Astrocyte of the cerebellum (primary cell): ENCODE results near the gene RFX4.

Source experiments
- DNase-seq: peaks from one replicate; pipeline ENCODE4 v3.0.0-alpha.2; 2011; ENCODE audit warnings: low read depth
- H3K4me3 ChIP-seq: 2 replicates; pipeline ENCODE4 v1.5.1; 2011; ENCODE audit warnings: mild to moderate bottlenecking, low read depth, low read length, moderate library complexity
- in situ Hi-C: cut with HindIII; loops from 2 replicates; pipeline ENCODE4 v1.10.0; 2017; ENCODE audit warnings: low sequenced_read_pairs
- TF ChIP-seq, protein P1 (sequence below): IDR thresholded peaks from 2 replicates; pipeline ENCODE4 v1.5.1; 2012; ENCODE audit warnings: low read length, low read depth, moderate library complexity, mild to moderate bottlenecking; ENCODE audit errors: missing control alignments

The RFX4 gene

DNA sequence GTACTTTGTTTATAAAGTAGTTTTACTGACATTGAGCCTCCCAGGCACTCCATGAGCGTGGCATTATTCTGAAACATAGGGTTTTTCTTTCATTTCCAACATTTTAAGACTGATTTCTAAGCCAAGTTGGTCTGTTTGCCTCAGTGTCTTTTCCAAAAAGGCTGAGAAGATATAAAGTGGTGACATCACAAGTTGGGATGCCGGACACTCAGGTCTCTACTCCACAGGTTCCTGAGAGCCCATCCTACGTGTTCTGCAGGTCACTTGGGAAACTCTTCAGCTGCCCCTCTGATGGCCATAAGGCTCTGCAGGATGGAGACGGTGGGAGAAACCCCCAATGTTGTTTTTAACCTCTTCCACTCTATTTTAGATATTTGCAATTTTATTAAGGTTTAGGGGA lies 6.0 kb downstream of the RFX4 start:
- no peak for DNase-seq
- H3K4me3 ChIP-seq = no peak overlapping the region
- TF ChIP-seq, protein P1, sequence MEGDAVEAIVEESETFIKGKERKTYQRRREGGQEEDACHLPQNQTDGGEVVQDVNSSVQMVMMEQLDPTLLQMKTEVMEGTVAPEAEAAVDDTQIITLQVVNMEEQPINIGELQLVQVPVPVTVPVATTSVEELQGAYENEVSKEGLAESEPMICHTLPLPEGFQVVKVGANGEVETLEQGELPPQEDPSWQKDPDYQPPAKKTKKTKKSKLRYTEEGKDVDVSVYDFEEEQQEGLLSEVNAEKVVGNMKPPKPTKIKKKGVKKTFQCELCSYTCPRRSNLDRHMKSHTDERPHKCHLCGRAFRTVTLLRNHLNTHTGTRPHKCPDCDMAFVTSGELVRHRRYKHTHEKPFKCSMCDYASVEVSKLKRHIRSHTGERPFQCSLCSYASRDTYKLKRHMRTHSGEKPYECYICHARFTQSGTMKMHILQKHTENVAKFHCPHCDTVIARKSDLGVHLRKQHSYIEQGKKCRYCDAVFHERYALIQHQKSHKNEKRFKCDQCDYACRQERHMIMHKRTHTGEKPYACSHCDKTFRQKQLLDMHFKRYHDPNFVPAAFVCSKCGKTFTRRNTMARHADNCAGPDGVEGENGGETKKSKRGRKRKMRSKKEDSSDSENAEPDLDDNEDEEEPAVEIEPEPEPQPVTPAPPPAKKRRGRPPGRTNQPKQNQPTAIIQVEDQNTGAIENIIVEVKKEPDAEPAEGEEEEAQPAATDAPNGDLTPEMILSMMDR = no peak
- in situ Hi-C loops = no loop called here

DNA sequence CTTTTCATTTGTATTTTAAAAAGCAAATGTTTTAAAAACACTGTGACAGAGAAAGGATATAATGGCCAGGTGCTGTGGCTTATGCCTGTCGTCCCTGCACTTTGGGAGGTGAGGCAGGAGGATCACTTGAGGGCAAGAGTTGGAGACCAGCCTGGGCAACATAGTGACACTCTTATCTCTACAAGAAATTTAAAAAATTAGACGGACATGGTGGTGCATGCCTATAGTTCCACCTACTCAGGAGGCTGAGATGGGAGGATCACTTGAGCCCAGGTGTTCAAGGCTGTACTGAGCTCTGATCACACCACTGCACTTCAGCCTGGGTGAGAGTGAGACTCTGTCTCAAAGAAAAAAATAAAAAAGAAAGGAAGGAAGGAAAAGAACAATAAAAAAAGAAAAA lies 7.8 kb downstream of the RFX4 start:
- TF ChIP-seq, protein P1 = no peak
- no peak overlapping the region for H3K4me3 ChIP-seq
- in situ Hi-C loops = no loop called here
- no peak for DNase-seq

DNA sequence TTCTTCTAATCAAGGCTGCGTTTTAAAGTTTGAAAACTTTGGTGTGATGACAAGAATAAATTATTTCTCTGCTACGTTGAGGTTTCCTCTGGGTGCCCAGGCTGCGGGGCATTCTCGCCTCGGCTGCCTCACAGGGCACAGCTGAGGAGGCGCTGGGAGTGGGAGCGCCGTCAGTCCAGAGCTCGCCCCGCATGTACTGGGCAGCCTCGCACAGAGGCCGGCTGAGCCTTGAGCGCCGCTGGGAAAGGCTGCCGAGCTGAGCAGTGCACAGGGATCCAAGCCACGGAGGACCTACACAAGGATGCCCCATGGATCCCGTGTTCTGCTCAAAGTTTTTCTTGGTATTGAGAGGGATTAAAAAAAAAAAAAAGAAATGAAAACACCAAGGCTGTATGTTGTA lies 11.6 kb downstream of the RFX4 start:
- in situ Hi-C loops = no loop called here
- no peak overlapping the region for H3K4me3 ChIP-seq
- TF ChIP-seq, protein P1 = no peak
- DNase-seq = no peak

DNA sequence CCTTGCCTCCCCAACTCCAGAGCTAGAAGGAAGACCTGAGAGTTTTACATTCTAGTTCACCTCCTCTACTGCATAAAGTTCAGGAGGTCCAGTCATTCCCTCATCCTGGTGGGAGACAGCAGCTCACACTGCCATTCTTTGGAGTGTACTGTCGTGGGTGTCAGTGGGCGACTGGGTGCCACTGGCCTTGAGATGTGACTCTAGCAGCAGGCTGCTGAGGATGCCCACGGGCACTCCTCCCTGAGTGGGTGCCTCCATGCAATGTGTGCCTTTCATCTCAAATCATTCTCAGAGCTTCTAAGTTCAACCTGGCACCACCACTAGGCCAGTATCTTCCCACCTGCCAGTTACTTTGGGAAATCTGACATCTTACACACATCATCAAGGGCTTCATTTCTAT lies 12.5 kb downstream of the RFX4 start:
- no peak for DNase-seq
- H3K4me3 ChIP-seq = no peak overlapping the region
- TF ChIP-seq, protein P1 = no peak
- in situ Hi-C loops = no loop called here

DNA sequence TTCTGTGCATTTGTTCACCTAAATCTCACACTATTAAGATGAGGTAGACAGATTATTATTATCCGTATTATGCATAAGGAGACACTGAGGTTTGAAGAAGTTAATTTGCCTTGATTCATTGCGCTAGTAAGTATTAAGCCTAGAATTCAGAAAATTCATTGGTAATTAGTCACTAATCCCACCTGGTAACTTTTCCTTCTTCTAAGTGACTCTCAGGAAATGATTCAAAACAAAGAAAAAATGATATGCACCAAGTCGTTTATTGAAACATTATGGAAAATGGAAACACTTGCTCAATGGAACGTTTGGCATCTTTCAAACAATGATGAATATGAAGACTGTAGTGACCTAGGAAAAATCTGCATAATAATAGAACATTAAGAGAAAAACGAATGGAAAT lies 15.2 kb downstream of the RFX4 start:
- in situ Hi-C loops = no loop called here

DNA sequence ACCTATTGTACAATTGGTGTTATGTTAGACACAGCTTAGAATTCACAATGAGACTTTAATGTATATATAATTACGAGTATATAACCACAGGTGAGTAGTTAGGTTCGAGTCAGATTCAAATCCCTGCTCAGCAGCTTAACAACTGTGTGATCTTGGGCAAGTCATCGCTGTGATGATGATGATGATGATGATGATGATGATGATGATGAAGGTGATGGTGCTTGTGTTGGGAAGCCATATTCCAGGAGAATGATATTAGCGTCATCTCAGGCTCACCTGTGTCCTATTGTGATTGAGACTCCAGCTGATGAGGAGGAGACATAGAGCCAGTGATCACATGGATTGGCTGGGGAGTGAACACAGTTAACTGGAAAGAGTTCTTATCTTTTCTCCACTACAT lies 16.5 kb downstream of the RFX4 start:
- TF ChIP-seq, protein P1 = no peak
- in situ Hi-C loops = no loop called here
- H3K4me3 ChIP-seq = no peak overlapping the region
- no peak for DNase-seq

More for the DNA sequence above, 15.2 kb downstream of the RFX4 start:
- no peak for DNase-seq
- no peak overlapping the region for H3K4me3 ChIP-seq
- TF ChIP-seq, protein P1 = no peak

DNA sequence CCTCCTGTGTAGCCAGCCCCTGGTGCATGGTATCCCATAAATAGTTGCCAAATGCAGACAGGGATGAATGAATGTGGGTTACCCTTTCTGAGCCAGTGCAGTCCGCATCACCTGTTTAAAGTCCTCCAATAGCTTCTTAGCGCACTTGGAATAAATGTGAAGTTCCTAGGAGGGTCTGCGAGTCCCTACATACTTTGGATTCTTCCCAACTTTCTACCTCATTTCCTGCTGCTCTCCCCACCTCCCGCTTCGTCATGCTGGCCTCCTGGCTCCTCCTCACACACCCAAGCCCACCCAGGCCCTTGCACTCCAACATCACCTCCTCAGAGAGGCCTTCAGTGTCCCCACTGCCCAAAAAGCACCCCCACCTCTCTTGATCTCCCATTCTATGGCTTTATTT lies 17.7 kb downstream of the RFX4 start:
- H3K4me3 ChIP-seq = no peak overlapping the region
- TF ChIP-seq, protein P1 = no peak
- no peak for DNase-seq
- in situ Hi-C loops = no loop called here
